Measurements from ENCODE around the gene AFG1L.

The AFG1L gene

GRCh38 chr6:108359901-108360882 is 65.3 kb downstream of the AFG1L start:
- no peak for DNase-seq (ENCODE audit: extremely low read depth, low read depth)
- TF ChIP-seq, protein P1, sequence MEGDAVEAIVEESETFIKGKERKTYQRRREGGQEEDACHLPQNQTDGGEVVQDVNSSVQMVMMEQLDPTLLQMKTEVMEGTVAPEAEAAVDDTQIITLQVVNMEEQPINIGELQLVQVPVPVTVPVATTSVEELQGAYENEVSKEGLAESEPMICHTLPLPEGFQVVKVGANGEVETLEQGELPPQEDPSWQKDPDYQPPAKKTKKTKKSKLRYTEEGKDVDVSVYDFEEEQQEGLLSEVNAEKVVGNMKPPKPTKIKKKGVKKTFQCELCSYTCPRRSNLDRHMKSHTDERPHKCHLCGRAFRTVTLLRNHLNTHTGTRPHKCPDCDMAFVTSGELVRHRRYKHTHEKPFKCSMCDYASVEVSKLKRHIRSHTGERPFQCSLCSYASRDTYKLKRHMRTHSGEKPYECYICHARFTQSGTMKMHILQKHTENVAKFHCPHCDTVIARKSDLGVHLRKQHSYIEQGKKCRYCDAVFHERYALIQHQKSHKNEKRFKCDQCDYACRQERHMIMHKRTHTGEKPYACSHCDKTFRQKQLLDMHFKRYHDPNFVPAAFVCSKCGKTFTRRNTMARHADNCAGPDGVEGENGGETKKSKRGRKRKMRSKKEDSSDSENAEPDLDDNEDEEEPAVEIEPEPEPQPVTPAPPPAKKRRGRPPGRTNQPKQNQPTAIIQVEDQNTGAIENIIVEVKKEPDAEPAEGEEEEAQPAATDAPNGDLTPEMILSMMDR (IDR thresholded peaks at IDR 0.05; ENCODE audit: low read depth, low read length, missing control alignments) = peak; percentile 11
- H3K4me3 ChIP-seq (replicated peaks; ENCODE audit: low read depth, low read length) = no peak overlapping the region

- no peak for DNase-seq (ENCODE audit: extremely low read depth, low read depth)
- TF ChIP-seq, protein P1 (IDR thresholded peaks at IDR 0.05; ENCODE audit: low read depth, low read length, missing control alignments) = no peak
- H3K4me3 ChIP-seq (replicated peaks; ENCODE audit: low read depth, low read length) = no peak overlapping the region
Observed at GRCh38 chr6:108360919-108361311, 66.1 kb downstream of the AFG1L start.

DNA sequence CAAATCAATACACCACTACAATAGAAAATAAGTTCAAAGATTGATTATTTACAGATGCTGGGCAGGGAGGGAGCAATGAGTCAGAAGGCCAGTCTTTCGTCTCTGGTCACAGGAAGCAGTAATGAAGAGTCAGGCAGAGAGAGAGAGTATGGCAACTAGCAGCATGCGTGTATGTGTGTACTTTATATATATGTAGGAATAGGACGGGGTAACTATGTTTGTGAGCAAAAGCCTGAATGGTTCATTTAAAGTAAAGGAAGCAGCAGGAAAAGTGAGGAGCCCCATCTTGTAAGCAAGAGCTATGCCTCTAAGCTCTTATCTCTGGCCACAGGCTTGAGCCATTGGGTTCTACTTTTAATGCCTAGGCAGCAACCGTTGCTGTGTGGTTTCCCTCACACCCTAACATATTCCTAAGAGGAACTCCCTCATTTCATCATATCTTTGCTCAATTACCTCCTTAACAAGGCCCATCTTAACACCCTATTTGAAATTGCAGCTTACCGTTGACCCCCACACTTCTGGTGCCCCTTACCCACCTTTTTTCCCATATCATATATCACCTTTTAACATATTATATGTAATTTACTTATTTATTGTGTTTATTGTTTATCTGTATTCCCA is 66.6 kb downstream of the AFG1L start:
- no peak overlapping the region for H3K4me3 ChIP-seq (replicated peaks; ENCODE audit: low read depth, low read length)
- no peak for DNase-seq (ENCODE audit: extremely low read depth, low read depth)
- TF ChIP-seq, protein P1 (IDR thresholded peaks at IDR 0.05; ENCODE audit: low read depth, low read length, missing control alignments) = no peak

GRCh38 chr6:108362455-108362854 is 67.6 kb downstream of the AFG1L start:
- H3K4me3 ChIP-seq (replicated peaks; ENCODE audit: low read depth, low read length) = no peak overlapping the region
- TF ChIP-seq, protein P1 (IDR thresholded peaks at IDR 0.05; ENCODE audit: low read depth, low read length, missing control alignments) = no peak
- no peak for DNase-seq (ENCODE audit: extremely low read depth, low read depth)

- no peak for DNase-seq (ENCODE audit: extremely low read depth, low read depth)
- H3K4me3 ChIP-seq (replicated peaks; ENCODE audit: low read depth, low read length) = no peak overlapping the region
- TF ChIP-seq, protein P1 (IDR thresholded peaks at IDR 0.05; ENCODE audit: low read depth, low read length, missing control alignments) = no peak
Observed at GRCh38 chr6:108363113-108363512, 68.3 kb downstream of the AFG1L start.

GRCh38 chr6:108363889-108364313 is 69.0 kb downstream of the AFG1L start:
- no peak overlapping the region for H3K4me3 ChIP-seq (replicated peaks; ENCODE audit: low read depth, low read length)
- no peak for DNase-seq (ENCODE audit: extremely low read depth, low read depth)
- TF ChIP-seq, protein P1 (IDR thresholded peaks at IDR 0.05; ENCODE audit: low read depth, low read length, missing control alignments) = no peak
